GM03348 (cell line): ENCODE data around the gene RASSF5.
"Not testable (repeated sequence)": the region's sequence is repeated elsewhere in the genome, so short reads cannot be mapped to it uniquely, and the experiment has no call there.

Experiments used
- DNase-seq: peaks from one replicate; pipeline ENCODE4 v3.0.0; 2012; ENCODE audit warnings: low spot score

RASSF5 gene

DNA sequence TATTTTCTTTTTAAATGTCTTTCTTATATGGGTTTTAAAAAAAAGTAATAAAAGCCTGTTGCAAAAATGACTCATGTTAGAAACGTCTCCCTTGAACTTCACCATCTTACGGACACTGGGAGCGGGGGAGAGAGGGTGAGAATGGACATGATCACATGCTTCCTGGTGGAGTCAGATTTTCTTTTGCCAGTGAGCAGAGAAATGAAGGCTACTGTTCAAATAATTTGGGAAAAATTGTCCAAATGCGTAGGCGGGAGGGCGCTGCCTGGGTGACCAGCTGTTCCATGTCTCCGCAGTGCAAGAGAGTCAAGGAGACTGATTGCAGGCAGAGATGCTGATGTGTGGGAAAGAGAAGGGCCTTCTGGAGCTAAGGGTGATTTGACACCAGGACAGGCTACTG is 81.9 kb downstream of the RASSF5 start:
- peak; percentile 92 for DNase-seq

GRCh38 chr1:206590025-206590758 is 82.9 kb downstream of the RASSF5 start:
- DNase-seq, result peak; percentile 49

DNA sequence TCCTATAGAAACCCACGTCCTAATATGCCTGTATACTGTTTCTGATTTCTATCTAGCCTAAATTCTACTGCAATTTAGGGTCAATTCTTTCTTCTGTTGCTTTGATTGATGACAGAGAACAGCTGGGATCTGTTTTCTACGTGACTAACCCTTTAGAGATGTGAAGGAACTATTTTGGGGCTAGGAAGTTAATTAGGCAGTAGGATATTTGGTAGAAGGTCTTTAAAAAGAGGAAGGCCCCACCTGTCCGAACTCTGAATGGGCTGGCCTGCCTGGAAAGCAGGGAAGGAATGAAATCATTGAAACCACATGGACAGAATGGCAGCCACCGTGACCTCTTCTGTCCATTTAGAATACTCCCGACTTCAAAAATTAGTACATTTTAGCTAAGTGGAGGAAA is 83.9 kb downstream of the RASSF5 start:
- DNase-seq, result no peak

DNA sequence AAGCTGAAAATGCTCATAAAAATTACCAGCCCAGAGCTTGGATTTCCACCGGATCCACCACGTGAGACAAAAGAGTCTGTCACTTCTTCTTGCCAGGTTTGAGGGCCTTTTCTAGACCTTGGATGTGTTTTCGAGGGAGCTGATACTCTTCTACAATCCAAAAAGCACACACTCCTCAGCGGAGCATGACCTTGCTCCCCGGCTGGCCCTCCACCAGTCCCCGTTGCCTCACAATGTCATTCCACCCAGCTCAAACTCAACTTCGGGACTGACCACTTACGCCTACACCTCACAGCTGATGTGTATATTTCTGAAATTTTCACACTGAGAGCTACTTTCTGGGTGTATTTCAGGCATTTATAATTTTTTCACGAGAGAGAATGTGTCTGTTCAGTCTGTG is 84.4 kb downstream of the RASSF5 start:
- DNase-seq, result no peak

DNA sequence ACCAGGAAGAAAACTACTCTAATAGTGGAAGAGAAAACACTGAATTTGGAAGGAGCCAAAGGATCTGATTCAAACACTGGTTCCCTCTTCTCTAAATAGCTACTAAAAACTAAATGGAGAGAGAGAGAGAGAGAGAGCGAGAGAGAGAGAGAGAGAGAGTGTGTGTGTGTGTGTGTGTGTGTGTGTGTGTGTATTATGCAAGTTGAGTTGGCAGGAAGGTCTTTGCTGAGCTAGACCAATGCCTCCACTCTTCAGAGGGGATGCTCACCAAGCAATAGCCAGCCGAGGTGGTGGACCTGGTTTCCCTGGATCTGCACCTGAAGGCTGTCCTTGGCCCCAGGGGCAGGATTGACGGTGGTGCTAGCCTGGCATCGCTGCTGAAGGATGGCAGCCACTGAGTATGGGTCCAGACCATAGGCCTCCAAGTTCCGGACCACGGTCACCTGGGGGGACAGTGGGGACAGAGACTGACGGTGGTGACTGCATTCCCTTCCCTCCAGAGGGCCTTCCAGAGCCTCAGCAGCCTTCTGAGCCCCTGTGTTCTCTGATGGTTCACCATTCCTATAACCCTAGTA is 86.1 kb downstream of the RASSF5 start:
- DNase-seq, result no peak

DNA sequence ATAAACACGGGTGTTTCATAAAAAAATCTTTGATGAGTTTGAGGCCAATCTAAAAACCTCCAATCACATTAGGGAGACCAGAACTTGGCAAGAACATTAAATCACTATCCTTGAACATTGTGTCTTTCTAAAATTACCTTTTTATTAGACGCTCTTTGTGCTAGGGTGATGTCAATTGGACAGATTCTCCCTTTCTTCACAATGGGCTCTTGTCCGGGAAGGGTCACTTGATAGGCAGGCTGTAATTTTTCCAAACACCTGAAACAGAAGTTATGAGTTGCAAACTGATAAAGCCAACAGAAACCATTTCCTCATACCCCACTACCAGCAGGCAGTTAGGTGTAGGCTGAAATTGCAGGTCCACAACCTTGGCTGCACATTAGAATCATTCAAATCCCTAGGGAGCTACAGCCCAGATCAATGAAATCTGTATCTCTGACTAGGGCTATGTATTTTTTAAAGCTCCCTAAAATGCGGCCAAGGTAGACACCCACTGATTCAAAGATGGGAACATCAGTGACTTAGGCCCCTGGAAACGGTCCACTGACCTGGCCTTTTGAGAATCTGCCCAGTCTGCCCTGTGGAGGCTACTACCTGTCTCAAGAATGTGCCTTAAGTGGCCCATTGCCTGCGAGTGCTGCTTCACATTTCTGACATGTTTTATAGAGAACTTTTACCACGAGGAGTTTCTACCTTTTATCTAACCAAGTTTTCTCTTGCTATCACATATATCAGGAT is 88.4 kb downstream of the RASSF5 start:
- no peak for DNase-seq

GRCh38 chr1:206596319-206596666 is 89.0 kb downstream of the RASSF5 start:
- DNase-seq, result no peak

DNA sequence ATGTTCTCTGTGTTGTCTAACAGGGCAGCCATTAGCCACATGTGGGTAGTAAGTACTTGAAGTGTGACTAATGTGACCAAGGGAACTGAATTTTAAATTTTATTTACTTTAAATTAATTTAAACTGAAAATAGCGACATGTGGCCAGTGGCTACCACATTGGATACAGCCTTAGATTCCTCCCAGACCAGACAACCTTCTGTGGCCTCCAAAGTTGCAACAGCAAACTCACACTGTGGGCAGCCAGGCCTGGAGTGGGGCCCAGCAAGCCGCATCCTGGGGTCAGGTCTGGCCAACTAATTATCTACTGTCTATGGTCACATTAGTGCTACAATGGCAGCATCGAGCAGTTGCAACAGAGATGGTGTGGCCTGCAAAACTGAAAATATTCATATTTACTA is 93.2 kb downstream of the RASSF5 start:
- DNase-seq, result no peak

- no peak for DNase-seq
Measured at GRCh38 chr1:206604861-206605260, 97.5 kb downstream of the RASSF5 start.

DNA sequence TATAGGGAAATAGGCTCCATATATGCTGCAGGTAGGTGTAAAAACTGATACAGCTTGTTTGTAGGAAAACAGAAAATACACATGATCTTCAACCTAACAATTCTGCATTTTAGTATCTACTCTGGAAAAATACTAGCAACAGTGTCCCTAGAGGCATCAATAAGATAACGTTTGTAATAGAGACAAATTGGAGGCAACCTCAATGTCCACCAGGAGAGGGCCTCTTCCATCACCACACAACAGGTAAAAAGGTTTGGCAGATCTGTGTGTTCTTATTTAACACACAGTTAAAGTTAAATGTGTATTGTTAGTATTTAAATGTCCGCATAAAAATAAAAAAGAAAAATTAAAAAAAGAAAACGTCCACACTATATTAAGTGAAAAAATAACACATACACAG is 99.5 kb downstream of the RASSF5 start:
- DNase-seq, result no peak

GRCh38 chr1:206608108-206608698 is 100.9 kb downstream of the RASSF5 start:
- peak; percentile 63 for DNase-seq

DNA sequence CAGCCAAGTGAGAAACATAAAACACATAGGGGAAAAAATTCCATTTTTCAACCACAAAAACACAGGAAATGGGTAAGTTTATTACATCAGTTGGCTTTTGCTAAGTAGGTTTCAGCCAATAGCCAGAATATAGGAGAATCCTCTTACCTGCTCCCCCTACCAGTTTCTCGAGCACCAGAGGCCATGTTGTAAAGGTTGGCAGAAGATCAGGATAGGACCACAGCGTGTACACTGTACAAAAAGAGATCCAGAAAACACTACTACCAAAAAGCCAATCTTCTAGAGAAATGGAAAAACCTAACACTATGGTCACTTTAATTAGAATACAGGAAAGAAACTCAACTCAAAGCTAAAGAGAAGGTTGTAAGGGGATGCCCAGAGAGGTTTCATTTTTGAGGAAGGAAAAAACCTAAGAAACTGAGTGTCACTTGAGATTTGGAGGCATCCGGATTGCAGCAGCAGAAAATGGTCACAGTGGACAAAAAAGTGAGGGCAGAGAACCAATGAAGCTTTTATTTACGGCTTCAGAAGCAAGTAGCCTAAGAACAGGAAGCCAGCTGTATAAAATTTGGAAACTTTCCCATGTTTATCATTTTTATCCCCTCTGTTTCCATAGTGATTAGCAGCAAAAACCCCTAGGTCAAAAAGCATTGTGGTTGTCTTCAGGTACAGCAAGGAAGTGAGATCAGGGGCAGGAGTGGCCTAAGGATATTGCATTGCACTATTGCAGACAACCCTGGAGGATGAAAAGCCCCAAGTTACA is 102.1 kb downstream of the RASSF5 start:
- no peak for DNase-seq

DNA sequence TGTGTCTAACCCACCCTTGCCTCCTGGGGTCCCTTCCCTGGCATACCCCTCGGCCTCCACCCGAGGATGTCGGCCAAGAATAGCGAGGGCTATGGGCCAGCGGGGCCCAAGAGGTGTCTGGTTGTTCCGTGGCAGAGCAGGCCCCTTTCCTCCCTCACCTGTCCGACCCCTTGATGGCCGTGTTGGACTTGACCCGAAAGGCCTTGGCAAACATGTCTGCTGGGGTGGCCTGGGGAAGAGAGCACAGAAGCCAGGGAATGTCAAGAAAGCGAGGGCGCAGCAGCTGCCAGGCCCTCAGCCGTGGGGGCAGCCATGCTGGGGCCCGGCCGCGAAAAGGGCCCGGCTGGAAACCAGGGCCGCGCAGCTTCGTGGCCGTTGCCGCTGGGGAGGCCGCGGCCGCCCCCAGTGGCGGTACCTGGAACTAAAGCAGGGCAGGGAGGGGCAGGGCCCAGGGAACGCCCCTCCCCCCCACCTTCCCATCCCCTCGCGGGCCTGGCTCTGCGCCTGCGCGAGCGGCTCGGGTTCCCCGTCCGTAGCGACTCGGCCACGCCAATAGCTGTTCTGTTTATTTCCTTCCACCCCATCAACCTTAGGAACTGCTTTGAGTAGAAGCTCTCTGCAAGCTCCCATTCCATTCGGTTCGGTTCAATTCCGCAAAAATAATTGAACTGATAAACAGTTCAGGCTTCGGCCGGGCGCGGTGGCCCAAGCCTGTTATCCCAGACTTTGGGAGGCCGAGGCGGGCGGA is 105.0 kb downstream of the RASSF5 start, which contains the start of gene EIF2D:
Gene EIF2D (minus strand): TSS at position 337 of the 748 bp plus-strand sequence. CDS start 123 bp downstream, at position 214.
- peak; percentile 100 for DNase-seq

GRCh38 chr1:206626396-206626795 is 119.1 kb downstream of the RASSF5 start:
- DNase-seq, result not testable (repeated sequence)

DNA sequence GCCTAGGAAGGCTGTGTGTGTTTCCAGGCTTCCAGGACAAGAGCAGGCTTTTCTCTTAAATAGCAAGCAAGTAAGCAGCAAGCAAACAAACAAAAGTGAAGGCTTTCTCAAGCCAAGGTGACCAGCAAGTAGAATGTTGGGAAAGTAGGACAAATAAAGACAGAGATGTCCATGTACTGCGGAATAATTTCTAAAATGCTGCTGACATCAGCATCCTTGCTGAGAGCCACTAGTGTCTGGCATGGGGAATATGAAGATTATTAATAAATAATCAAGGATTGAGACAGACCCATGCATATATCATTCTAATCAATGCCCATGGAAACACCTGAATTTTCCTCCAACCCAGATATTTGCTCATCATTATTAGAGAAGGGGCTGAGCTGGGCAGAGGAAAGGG is 121.6 kb downstream of the RASSF5 start:
- no peak for DNase-seq

GRCh38 chr1:206631085-206631509 is 123.8 kb downstream of the RASSF5 start:
- DNase-seq, result peak; percentile 84

- DNase-seq, result peak; percentile 73
Measured at GRCh38 chr1:206633708-206634121, 126.4 kb downstream of the RASSF5 start.

DNA sequence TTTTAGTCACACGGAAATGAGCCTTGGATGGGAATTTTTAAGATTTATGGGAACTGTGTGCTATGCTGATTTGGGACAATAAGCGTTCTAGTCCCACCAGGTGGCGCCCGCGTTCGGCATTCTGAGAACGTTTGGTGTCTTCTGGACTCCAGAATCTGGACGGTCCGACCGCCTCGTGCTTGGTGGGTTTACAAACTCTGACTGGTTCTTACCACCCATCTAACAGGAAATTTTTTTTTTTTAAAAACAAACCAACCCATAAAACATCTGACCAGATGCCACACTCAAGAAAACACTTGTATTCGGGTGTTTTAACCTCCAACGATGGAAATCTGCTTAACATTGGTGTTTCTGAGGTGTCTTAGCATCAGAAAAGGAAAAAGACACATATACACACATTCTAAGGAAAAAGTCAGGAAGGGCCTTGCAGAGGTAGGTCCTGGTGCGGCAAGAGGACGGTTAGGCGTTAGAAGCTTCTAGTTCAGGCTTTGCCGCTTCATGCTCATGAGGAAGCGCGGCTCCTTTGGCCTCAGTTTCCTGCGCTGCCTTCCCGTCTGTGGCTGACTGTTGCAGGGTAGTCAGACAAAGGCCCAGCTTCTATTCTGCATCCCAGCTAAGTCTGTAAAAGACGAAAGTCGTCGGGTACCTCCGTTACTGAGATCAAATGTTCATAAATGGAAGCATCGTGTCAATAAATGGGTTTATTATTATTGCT is 127.2 kb downstream of the RASSF5 start:
- peak; percentile 78 for DNase-seq

DNA sequence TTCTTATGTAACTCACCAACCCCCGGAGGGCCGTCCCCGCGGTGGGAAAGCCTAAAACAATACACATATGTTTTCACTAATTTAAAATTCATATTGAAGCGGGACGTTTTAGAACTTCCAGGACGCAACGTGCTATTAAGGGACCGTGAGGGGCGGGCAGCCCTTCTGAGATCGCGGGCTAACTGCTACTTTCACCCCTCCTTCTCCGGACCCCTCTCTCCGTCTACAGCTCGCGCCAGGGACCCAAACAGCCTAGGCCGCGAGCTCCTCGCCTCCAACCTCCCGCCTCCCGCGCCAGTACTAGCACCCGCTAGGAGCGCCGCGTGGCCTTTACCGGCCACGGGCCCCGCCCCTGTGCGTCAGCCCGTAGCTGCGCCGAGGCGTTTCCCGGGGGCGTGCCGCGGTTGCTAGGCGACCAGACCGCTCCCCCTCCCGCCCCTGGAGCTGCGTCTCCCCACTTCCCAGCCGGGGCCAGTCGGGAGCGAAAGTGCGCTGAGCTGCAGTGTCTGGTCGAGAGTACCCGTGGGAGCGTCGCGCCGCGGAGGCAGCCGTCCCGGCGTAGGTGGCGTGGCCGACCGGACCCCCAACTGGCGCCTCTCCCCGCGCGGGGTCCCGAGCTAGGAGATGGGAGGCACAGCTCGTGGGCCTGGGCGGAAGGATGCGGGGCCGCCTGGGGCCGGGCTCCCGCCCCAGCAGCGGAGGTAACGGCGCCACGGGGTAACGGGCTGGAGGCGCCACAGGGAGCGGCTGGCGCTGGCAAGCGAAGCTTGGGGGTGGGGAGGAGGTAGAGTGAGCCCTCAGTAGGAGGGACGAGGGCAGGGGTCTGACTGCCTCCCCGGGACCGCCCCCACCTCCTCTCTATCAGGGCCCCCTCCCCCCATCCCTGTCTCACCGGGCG is 128.0 kb downstream of the RASSF5 start, which contains the start of gene DYRK3:
Gene DYRK3 (plus strand): TSS at position 457 of the 898 bp plus-strand sequence. CDS start 168 bp downstream, at position 625.
- peak; percentile 98 for DNase-seq
